GM21737 (cell line): Measurements from ENCODE around the gene NKIRAS1.
"Not testable (repeated sequence)": the region's sequence is repeated elsewhere in the genome, so short reads cannot be mapped to it uniquely, and the experiment has no call there.

Source experiments
- ATAC-seq: cut with Tn5 transposase; IDR thresholded peaks from one replicate; pipeline ENCODE4 v1.9.1; 2021; ENCODE audit warnings: mild to moderate bottlenecking, moderate library complexity; ENCODE audit not compliant: unreplicated experiment

The NKIRAS1 gene

GRCh38 chr3:23911397-23911796 lies 5.4 kb downstream of the NKIRAS1 start:
- ATAC-seq = no peak

GRCh38 chr3:23909341-23909740 lies 7.4 kb downstream of the NKIRAS1 start:
- ATAC-seq = no peak

DNA sequence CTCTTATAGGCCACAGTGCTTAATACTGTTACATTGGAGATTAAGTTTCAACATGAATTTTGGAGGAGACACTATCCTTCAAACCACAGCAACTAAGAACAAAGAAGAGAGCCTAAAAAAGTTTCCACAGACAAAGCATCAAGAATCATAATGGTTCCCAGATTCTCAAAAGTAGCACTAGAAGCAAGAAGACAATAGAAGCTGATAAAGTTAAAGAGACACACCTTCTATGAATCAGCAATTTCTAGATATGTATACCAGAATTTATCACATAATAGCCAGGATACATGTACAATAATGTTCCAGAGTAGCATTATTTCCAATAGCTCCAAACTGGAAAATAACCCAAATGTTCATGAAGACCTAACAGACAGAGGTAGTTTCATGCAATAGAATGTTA lies 12.2 kb downstream of the NKIRAS1 start:
- no peak for ATAC-seq

GRCh38 chr3:23900744-23901143 lies 16.0 kb downstream of the NKIRAS1 start:
- no peak for ATAC-seq

GRCh38 chr3:23895181-23895580 lies 21.6 kb downstream of the NKIRAS1 start:
- ATAC-seq = no peak

- no peak for ATAC-seq
Measured at GRCh38 chr3:23894254-23895061, 22.3 kb downstream of the NKIRAS1 start.

DNA sequence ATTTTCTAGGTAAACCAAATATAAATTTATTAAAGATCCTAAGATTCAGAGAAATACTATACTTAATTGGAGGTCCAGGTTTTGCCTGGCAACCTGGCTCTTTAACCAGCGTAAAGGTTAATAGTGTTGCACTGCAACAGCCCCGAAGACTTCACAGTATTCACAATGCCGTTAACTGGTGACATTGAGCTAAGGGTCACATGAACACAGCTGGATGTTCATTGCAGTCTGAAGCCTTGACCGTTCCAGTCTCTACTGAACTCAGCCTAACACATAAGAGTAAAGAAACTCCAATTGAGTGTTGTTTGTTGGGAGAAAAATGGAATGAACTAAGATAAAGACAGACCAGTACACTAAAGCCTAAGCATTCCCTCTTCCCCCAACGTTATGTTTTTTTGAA lies 26.8 kb downstream of the NKIRAS1 start:
- ATAC-seq = no peak

- no peak for ATAC-seq
Measured at GRCh38 chr3:23889386-23889785, 27.4 kb downstream of the NKIRAS1 start.

DNA sequence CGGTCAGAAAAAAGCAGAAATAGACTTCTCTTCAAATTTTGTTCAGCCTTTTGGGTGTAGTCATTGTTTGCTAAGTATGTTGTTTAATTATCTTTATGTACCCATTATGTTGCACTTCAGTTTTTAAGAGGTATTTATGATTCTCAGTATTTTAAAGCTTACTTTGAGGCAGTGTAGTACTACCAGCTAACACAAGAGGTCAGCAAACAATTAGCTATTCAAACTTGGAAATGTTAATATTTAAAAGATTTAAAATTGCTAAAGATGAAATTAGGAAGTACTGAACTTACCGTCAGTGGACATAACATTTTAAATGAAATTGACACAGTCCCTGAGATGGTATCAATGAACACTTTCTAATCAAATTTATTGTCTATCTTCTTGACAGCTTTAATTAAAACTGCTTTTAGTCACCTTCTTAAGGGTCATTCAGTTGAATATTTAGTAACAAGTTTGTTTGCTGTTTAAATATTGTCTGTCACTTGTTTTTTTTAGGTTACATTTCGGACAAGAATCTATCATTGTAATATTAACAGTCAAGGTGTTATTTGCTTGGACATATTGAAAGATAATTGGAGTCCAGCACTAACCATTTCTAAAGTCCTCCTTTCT lies 28.1 kb downstream of the NKIRAS1 start:
- no peak for ATAC-seq

DNA sequence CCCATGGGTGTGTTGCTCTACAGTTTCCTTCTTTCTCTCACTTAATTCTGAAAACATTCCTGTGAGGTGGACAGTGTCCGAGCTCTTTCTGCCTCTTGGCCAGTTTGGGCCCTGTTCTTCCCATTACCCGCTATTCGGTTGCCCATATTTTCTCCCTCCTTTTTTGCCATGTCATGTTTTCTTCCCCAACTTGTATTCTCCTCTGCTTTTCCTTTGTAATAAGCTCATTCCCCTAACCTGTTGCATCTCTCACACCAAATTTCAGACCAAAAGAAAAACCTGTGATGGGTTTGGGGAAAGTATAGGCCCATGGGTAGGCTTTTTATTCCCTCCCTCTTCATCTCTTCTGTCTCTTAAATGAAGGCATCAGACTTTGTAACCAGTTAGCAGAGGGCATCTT lies 30.5 kb downstream of the NKIRAS1 start:
- ATAC-seq = no peak

- no peak for ATAC-seq
Measured at GRCh38 chr3:23885210-23885609, 31.6 kb downstream of the NKIRAS1 start.

DNA sequence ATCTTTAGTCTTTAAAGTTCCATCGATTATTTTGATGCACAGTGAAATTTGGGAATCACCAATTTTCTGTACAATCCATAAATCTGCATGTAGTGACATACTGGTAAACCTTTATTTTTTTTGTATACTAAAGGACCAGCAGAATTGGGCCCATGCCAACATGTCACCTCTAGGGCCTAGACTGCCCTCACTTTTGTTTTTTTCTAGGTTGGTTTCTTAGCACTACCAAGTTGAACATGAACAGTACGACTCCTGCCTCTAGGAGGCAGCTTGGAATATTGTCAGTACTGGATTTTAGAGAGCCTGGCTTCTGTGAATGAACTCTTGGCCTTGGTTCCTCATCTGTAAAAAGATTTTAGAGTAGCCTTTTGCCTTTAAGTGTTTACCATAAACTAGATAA lies 32.3 kb downstream of the NKIRAS1 start:
- no peak for ATAC-seq

- ATAC-seq = no peak
Measured at GRCh38 chr3:23882487-23882918, 34.3 kb downstream of the NKIRAS1 start.

- ATAC-seq = not testable (repeated sequence)
Measured at GRCh38 chr3:23881993-23882392, 34.8 kb downstream of the NKIRAS1 start.

DNA sequence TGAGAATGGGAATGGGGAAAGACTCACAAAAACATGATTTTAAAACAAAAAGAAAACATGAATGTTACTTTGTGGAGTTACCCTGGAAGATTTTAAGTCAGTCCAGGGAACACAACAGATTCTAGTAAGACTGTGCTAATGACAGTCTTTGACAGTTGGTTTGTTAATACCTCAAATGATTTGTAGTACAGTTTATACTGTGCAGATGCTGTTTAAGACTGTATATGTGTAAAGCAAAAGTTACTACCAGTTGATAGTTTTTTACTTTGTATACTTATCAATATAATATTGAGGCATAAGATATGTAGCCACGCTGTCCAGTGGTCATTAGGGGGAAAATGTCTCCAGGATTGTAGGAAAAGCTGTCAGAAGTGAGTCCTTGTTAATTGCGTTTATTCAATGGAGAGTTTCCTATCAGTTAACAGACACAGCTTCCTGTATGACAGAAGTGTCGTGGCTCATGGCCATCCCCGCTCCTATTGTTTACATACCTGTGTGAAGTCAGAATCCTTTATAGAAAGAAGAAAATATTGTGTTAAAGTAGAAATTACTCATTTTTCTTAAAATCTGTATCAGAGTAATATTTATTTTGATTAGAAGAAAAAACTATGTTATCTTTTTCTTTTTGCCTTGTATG lies 36.0 kb downstream of the NKIRAS1 start:
- ATAC-seq = no peak

DNA sequence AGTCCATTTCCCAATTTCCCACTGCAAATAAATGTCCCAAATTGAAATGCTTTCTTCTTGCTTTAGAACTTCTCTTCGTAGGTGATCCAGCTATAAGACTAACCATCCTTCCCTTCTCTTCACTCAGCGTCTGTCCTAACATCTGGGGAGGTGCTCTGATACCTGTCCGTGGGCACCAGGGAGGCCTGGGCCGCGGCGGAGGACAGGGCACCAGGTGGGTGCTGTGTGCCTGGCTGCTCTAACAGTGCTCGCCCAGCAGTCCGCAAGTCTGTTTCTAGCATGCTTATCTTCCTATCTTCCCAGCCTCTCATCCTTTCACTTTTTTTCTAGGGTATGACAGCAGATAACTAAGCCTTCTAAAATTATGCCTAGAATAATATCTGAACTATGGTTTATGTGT lies 37.3 kb downstream of the NKIRAS1 start:
- no peak for ATAC-seq

- ATAC-seq = no peak
Measured at GRCh38 chr3:23877329-23877980, 39.3 kb downstream of the NKIRAS1 start.

DNA sequence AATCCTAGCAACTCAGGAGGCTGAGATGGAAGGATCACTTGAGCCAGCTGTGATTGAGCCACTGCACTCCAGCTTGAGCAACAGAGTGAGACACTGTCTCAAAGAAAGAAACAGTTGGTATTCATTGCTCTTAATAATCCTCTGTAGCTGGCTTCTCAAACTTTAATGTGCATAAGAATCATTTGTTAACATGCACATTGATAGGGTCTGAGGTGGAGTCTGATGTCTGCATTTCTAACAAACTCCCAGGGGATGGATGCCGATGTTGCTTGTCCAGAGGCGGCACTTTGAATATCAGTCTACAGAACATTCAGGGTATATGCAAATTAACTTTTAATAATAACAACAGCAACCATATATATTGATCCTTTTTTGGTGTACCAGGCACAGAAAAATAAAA lies 39.9 kb downstream of the NKIRAS1 start:
- ATAC-seq = no peak

DNA sequence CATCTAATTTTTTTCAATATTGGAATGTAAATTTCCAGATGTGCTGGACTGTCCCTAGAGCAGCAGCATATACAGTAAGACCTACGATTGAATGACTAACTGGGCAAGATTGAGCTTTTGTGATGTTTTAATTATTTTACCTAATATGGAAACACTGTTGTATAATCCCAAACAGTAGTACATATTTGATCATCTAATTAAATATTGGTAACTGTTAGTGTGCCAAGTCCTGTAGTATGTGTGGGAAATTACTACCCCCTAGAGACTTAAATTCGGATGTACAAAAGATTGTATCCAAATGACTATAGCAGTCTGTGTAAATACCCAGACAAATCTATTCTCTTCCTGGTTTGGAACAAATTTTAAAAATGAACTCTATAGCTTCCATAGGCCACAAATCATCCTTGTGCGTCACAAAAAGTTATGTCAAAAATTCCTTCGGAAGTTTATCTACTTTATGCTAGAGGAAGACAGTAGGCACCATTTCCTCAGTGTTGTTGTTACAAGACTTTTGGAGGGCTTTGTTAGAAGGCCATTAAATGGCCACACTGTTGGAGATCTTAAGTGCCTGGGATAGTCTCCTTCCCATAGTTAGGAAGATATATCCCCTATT lies 41.6 kb downstream of the NKIRAS1 start:
- ATAC-seq = no peak

DNA sequence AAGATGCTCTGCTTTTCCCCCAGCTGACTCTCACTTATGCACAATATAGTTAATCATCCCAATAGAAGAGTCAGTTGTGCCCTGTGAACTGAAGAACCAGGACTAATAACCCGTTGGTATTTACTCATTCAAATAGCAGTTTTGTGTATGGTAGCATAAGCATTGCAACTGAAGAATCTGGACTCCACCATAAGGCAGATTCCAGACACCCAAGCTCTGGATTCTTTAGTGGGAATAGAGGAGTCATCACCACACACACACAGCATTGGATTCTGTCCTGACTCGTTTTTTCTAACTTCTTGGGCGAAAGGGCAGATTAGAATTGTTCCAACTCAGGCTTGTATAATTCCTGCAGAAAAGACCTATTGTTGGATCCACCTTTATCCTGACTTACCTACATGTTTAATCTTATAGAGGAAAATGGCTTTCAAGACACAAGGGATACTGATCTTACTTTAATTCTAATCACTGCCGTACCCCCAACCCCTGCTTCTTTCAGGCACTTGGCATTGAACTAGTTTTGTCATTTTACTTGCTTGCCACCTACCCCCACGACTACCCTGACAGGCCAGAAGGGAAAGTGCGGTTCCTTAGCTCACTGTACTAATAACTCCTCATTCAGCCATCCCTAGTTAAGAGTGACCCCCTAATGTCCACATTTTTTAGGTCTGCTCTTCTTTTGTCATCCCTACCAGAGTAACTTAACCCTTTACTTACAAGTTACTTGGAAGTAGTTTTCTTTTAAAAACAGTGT lies 42.3 kb downstream of the NKIRAS1 start:
- no peak for ATAC-seq
